Stimulated activated CD8-positive, alpha-beta memory T cell treated with anti-CD3 and anti-CD28 coated beads, Interleukin-2, amount 100 ng/mL, for 48 hours (primary cell): ENCODE data around the gene NECAP2.
A peak's percentile ranks its signal among the peaks of the same experiment; 100 is the strongest.

ENCODE experiments used
- DNase-seq, 2 donors: peaks; one replicate each; pipeline ENCODE4 v3.0.0-alpha.2; 2020; ENCODE audit warnings: low read depth in 2 of 2

Gene NECAP2

GRCh38 chr1:16440470-16441281 lies at the start of gene NECAP2:
NECAP2 (plus strand) TSS chr1:16440724; CDS start chr1:16440762, 38 bp downstream.
- peak; percentile 96 to 98 for DNase-seq

- no peak for DNase-seq
Observed at GRCh38 chr1:16391411-16391810, 49.1 kb upstream of the NECAP2 start.

GRCh38 chr1:16392740-16393569 lies 47.6 kb upstream of the NECAP2 start:
- no peak for DNase-seq

- no peak for DNase-seq
Observed at GRCh38 chr1:16393570-16394521, 46.7 kb upstream of the NECAP2 start.

GRCh38 chr1:16394977-16395376 lies 45.5 kb upstream of the NECAP2 start:
- DNase-seq, result no peak

GRCh38 chr1:16396591-16396990 lies 43.9 kb upstream of the NECAP2 start:
- DNase-seq, result no peak

GRCh38 chr1:16397120-16397519 lies 43.4 kb upstream of the NECAP2 start:
- no peak for DNase-seq

GRCh38 chr1:16398371-16398953 lies 42.1 kb upstream of the NECAP2 start:
- no peak for DNase-seq

GRCh38 chr1:16402742-16403141 lies 37.8 kb upstream of the NECAP2 start:
- no peak for DNase-seq

GRCh38 chr1:16405441-16405840 lies 35.1 kb upstream of the NECAP2 start:
- no peak for DNase-seq

GRCh38 chr1:16406868-16407267 lies 33.7 kb upstream of the NECAP2 start:
- DNase-seq, result no peak

- no peak for DNase-seq
Observed at GRCh38 chr1:16409536-16410152, 30.9 kb upstream of the NECAP2 start.

GRCh38 chr1:16410803-16411202 lies 29.7 kb upstream of the NECAP2 start:
- no peak for DNase-seq

- no peak for DNase-seq
Observed at GRCh38 chr1:16413191-16413590, 27.3 kb upstream of the NECAP2 start.

GRCh38 chr1:16418823-16419425 lies 21.6 kb upstream of the NECAP2 start:
- DNase-seq, result no peak

- peak; percentile 38 to 43 for DNase-seq
Observed at GRCh38 chr1:16420424-16421118, 20.0 kb upstream of the NECAP2 start.

- DNase-seq, result no peak
Observed at GRCh38 chr1:16421201-16421600, 19.3 kb upstream of the NECAP2 start.

GRCh38 chr1:16422041-16422440 lies 18.5 kb upstream of the NECAP2 start:
- no peak for DNase-seq

- DNase-seq, result no peak
Observed at GRCh38 chr1:16425125-16426025, 15.1 kb upstream of the NECAP2 start.
